ENCODE results near the gene NMRAL1. TPM values are rescaled to one million over a fixed set of nuclear protein-coding genes. Genes with fewer than 3 reads are reported as not detected.

Gene NMRAL1
- total RNA-seq, 6 donors from 2014 or later = 34.4 to 80.7 (median 43.3) TPM

- 92 to 100% methylated on average over 2 to 7 of the region's 7 CpGs for WGBS, 2 donors
Measured at GRCh38 chr16:4513881-4514280, 39.5 kb upstream of the NMRAL1 start.

GRCh38 chr16:4513086-4513860 is 38.8 kb upstream of the NMRAL1 start:
- DNase-seq = peak in 1 of 2 donors; percentile 50
- no peak for TF ChIP-seq CTCF (IDR thresholded peaks at IDR 0.05)
- TF ChIP-seq POLR2AphosphoS5 (IDR thresholded peaks at IDR 0.05) = no peak
- no peak for TF ChIP-seq POLR2A (IDR thresholded peaks at IDR 0.05)
- TF ChIP-seq EP300 (IDR thresholded peaks at IDR 0.05) = no peak
- no peaks in the 10 kb centered on the region for H3K9me3 ChIP-seq
- H3K27ac ChIP-seq = peak overlapping the region in 2 of 4 donors; percentile 77 to 80
- 72 to 93% methylated on average over 4 to 13 of the region's 19 CpGs for WGBS, 2 donors
- H3K36me3 ChIP-seq = peaks cover 11 to 56% (median 47%) of the 10 kb centered on the region in 4 donors
- no peaks in the 10 kb centered on the region for H3K27me3 ChIP-seq
- ATAC-seq (ENCODE audit: low FRiP score in 2 of 2) = no peak
- no peak overlapping the region for H3K4me3 ChIP-seq
- H3K4me1 ChIP-seq = peaks cover 21 to 48% (median 35%) of the 10 kb centered on the region in 4 donors

More at GRCh38 chr16:4513881-4514280, 39.5 kb upstream of the NMRAL1 start:
- TF ChIP-seq EP300 (IDR thresholded peaks at IDR 0.05) (no peak), POLR2A (IDR thresholded peaks at IDR 0.05) (no peak), POLR2AphosphoS5 (IDR thresholded peaks at IDR 0.05) (no peak), CTCF (IDR thresholded peaks at IDR 0.05) (no peak)
- Histone ChIP-seq H3K27me3 (no peaks in the 10 kb centered on the region), H3K4me3 (no peak overlapping the region), H3K4me1 (peaks cover 21 to 48% (median 35%) of the 10 kb centered on the region in 4 donors), H3K27ac (peak overlapping the region; percentile 52 to 80 (median 78)), H3K36me3 (peaks cover 9 to 50% (median 41%) of the 10 kb centered on the region in 4 donors), H3K9me3 (no peaks in the 10 kb centered on the region)
- no peak for ATAC-seq (ENCODE audit: low FRiP score in 2 of 2)
- no peak for DNase-seq

- Histone ChIP-seq H3K4me3 (no peak overlapping the region), H3K4me1 (peaks cover 21 to 48% (median 35%) of the 10 kb centered on the region in 4 donors), H3K27me3 (no peaks in the 10 kb centered on the region), H3K9me3 (no peaks in the 10 kb centered on the region), H3K36me3 (peaks cover 15 to 64% (median 55%) of the 10 kb centered on the region in 4 donors), H3K27ac (no peak overlapping the region)
- DNase-seq (peak in 1 of 2 donors; percentile 25), ATAC-seq (ENCODE audit: low FRiP score in 2 of 2) (no peak)
- TF ChIP-seq POLR2AphosphoS5 (IDR thresholded peaks at IDR 0.05) = no peak
- TF ChIP-seq POLR2A (IDR thresholded peaks at IDR 0.05) = no peak
- no peak for TF ChIP-seq EP300 (IDR thresholded peaks at IDR 0.05)
- no peak for TF ChIP-seq CTCF (IDR thresholded peaks at IDR 0.05)
- WGBS, 2 donors = 88 to 93% methylated on average over 7 to 10 of the region's 10 CpGs
Measured at GRCh38 chr16:4512473-4512872, 38.0 kb upstream of the NMRAL1 start.

- 53 to 73% methylated on average over 3 to 8 of the region's 9 CpGs for whole genome bisulfite sequencing, 2 donors
Measured at GRCh38 chr16:4511441-4512082, 37.1 kb upstream of the NMRAL1 start.

More at GRCh38 chr16:4511441-4512082, 37.1 kb upstream of the NMRAL1 start:
- peaks cover 22 to 50% (median 37%) of the 10 kb centered on the region in 4 donors for H3K4me1 ChIP-seq
- ATAC-seq (ENCODE audit: low FRiP score in 2 of 2) (peak in 1 of 2 donors; percentile 26), DNase-seq (no peak)
- peaks cover 15 to 74% (median 64%) of the 10 kb centered on the region in 4 donors for H3K36me3 ChIP-seq
- H3K27me3 ChIP-seq = no peaks in the 10 kb centered on the region
- no peak overlapping the region for H3K4me3 ChIP-seq
- TF ChIP-seq POLR2AphosphoS5 (IDR thresholded peaks at IDR 0.05) (no peak), POLR2A (IDR thresholded peaks at IDR 0.05) (no peak), CTCF (IDR thresholded peaks at IDR 0.05) (peak in 5 of 6 experiments; percentile 16 to 55 (median 42)), EP300 (IDR thresholded peaks at IDR 0.05) (no peak)
- H3K9me3 ChIP-seq = no peaks in the 10 kb centered on the region
- H3K27ac ChIP-seq = peak overlapping the region in 1 of 4 donors; percentile 26

All from upper lobe of left lung (tissue), 6 donors.